Trophoblast cell (in vitro differentiated cells and primary cell): ENCODE results near the gene ARHGEF10L.

ENCODE experiments used
- DNase-seq, 2 donors: peaks; one replicate each; pipeline ENCODE4 v3.0.0-alpha.2; 2016
- H2AFZ ChIP-seq: 2 replicates; pipeline ENCODE4 v1.6.1; 2013; ENCODE audit warnings: low read length, moderate library complexity, mild to moderate bottlenecking; ENCODE audit not compliant: insufficient read depth, poor library complexity
- H2AK5ac ChIP-seq: 2 replicates; pipeline ENCODE4 v1.6.1; 2013; ENCODE audit warnings: mild to moderate bottlenecking, low read length
- H2BK120ac ChIP-seq: 2 replicates; pipeline ENCODE4 v1.6.1; 2013; ENCODE audit warnings: low read length, mild to moderate bottlenecking, moderate library complexity; ENCODE audit not compliant: insufficient read depth, poor library complexity
- H2BK12ac ChIP-seq: 2 replicates; pipeline ENCODE4 v1.6.1; 2013; ENCODE audit warnings: mild to moderate bottlenecking, low read length, moderate library complexity
- H2BK5ac ChIP-seq: 2 replicates; pipeline ENCODE4 v1.6.1; 2013; ENCODE audit warnings: low read length, low read depth, moderate library complexity, mild to moderate bottlenecking; ENCODE audit not compliant: poor library complexity
- H3K14ac ChIP-seq: 2 replicates; pipeline ENCODE4 v1.6.1; 2013; ENCODE audit warnings: mild to moderate bottlenecking, low read length
- H3K18ac ChIP-seq: 2 replicates; pipeline ENCODE4 v1.6.1; 2013; ENCODE audit warnings: mild to moderate bottlenecking, low read length
- H3K23ac ChIP-seq: 2 replicates; pipeline ENCODE4 v1.6.1; 2013; ENCODE audit warnings: low read length
- H3K27ac ChIP-seq: 2 replicates; pipeline ENCODE4 v1.5.1; 2013; ENCODE audit warnings: low read depth, mild to moderate bottlenecking, inconsistent platforms, low read length, moderate library complexity
- H3K27me3 ChIP-seq: 2 replicates; pipeline ENCODE4 v1.6.1; 2013; ENCODE audit warnings: inconsistent platforms, mild to moderate bottlenecking, low read length, moderate library complexity; ENCODE audit not compliant: insufficient read depth
- H3K36me3 ChIP-seq, 2 experiments: 1 replicate in 1 of 2; 2 replicates in 1 of 2; pipeline ENCODE4 v1.6.1; 2013; ENCODE audit warnings: low read length in 2 of 2, mild to moderate bottlenecking in 2 of 2, moderate library complexity in 1 of 2; ENCODE audit not compliant: insufficient read depth in 2 of 2, control insufficient read depth in 1 of 2
- H3K4ac ChIP-seq: 2 replicates; pipeline ENCODE4 v1.6.1; 2013; ENCODE audit warnings: low read depth, mild to moderate bottlenecking, low read length, moderate library complexity
- H3K4me1 ChIP-seq, 2 experiments: 1 replicate in 1 of 2; 2 replicates in 1 of 2; pipeline ENCODE4 v1.6.1; 2013; ENCODE audit warnings: low read length in 2 of 2, mild to moderate bottlenecking in 2 of 2, moderate library complexity in 1 of 2; ENCODE audit not compliant: insufficient read depth in 2 of 2, control insufficient read depth in 1 of 2
- H3K4me2 ChIP-seq: 2 replicates; pipeline ENCODE4 v1.6.1; 2013; ENCODE audit warnings: inconsistent platforms, mild to moderate bottlenecking, low read length, moderate library complexity
- H3K4me3 ChIP-seq: 2 replicates; pipeline ENCODE4 v1.5.1; 2013; ENCODE audit warnings: mild to moderate bottlenecking, low read depth, low read length, inconsistent platforms
- H3K79me1 ChIP-seq: one replicate; pipeline ENCODE4 v1.6.1; 2013; ENCODE audit warnings: low read length
- H3K79me2 ChIP-seq: 2 replicates; pipeline ENCODE4 v1.6.1; 2013; ENCODE audit warnings: low read length, mild to moderate bottlenecking; ENCODE audit not compliant: control insufficient read depth, insufficient read depth, poor library complexity
- H3K9ac ChIP-seq: 2 replicates; pipeline ENCODE4 v1.6.1; 2013; ENCODE audit warnings: mild to moderate bottlenecking, low read length
- H3K9me3 ChIP-seq: 2 replicates; pipeline ENCODE4 v1.6.1; 2013; ENCODE audit warnings: low read depth, mild to moderate bottlenecking, control low read depth, inconsistent platforms, low read length; ENCODE audit not compliant: insufficient read depth
- H4K12ac ChIP-seq: 2 replicates; pipeline ENCODE4 v1.6.1; 2013; ENCODE audit warnings: low read depth, mild to moderate bottlenecking, low read length, moderate library complexity
- H4K8ac ChIP-seq: 2 replicates; pipeline ENCODE4 v1.6.1; 2013; ENCODE audit warnings: low read depth, mild to moderate bottlenecking, low read length, moderate library complexity
- H4K91ac ChIP-seq: one replicate; pipeline ENCODE4 v1.6.1; 2013; ENCODE audit warnings: low read depth, mild to moderate bottlenecking, low read length, moderate library complexity
- WGBS: extraction: QIAGEN DNeasy Blood & Tissue Kit; methylation state at CpG from one replicate; pipeline ENCODE4 v1.1.7; 2013; ENCODE audit warnings: missing lambda C conversion rate; ENCODE audit not compliant: insufficient read length, insufficient coverage; ENCODE audit errors: extremely low coverage; 5-methylcytosine and 5-hydroxymethylcytosine counted together

Gene ARHGEF10L

DNA sequence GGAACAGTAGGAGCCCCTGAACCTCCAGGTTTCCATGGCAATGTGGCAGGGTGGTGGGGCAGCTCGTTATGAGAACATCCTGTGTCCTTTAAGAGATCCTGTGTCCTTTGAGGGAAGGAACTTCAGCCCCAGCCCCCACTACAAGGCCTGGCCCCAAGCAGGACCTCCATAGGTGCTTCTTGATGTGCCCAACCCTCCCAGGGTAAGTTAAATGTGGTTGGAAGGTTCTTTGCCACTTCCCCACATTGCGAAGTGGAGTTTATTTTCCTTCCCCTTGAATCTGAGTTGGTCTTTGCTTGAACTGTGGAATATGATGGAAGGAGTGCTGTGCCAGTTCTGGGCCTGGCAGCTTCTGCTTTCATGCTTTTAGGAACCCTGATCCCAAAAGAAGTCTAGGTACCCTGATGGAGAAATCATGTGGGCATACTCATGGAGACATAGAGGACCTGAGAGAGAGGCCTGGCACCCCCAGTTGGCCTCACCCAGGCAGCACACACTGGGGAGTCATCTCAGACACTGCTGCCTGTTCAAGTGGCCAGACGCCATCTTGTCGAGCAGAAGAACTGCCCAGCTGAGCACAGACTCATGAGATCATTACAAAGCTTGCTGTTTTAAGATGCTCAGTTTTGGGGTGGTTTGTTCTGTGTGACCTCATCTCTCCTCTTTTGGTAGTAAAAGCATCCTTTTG lies 171.5 kb downstream of the ARHGEF10L start:
- H2BK12ac ChIP-seq: no peak overlapping the region
- no peak overlapping the region for H2AFZ ChIP-seq
- no peak for DNase-seq
- H2BK5ac ChIP-seq: no peak overlapping the region
- H3K27ac ChIP-seq: no peak overlapping the region
- no peak overlapping the region for H4K91ac ChIP-seq
- no peaks in the 10 kb centered on the region for H3K79me2 ChIP-seq
- no peak overlapping the region for H3K18ac ChIP-seq
- no peak overlapping the region for H3K9ac ChIP-seq
- H3K4me3 ChIP-seq: no peak overlapping the region
- H3K4me2 ChIP-seq: no peak overlapping the region
- no peaks in the 10 kb centered on the region for H3K27me3 ChIP-seq
- no peaks in the 10 kb centered on the region for H3K36me3 ChIP-seq
- H3K4me1 ChIP-seq: no peaks in the 10 kb centered on the region
- no peak overlapping the region for H3K23ac ChIP-seq
- no peaks in the 10 kb centered on the region for H3K79me1 ChIP-seq
- H3K9me3 ChIP-seq: peaks cover 6% of the 10 kb centered on the region
- H4K8ac ChIP-seq: no peak overlapping the region
- H2BK120ac ChIP-seq: no peak overlapping the region
- H3K4ac ChIP-seq: no peak overlapping the region
- WGBS: no CpG with 5 or more reads among the region's 4 CpGs
- H2AK5ac ChIP-seq: no peak overlapping the region
- no peak overlapping the region for H3K14ac ChIP-seq
- no peak overlapping the region for H4K12ac ChIP-seq

DNA sequence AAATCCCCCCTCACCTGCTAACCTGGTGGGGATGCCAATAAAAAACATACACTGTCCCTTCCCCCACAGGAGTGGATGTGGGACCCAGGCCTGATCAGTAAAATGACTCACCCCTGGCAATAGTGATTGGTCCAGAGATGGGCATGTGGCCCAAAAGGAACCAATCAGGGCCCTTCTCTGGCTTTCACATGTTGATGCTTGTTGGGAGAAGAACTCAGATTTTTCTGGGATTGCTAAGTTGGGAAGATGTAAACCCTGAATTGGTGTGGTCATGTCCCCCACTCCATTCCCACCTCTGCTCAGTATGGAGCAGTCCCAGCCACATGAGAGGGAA lies 172.0 kb downstream of the ARHGEF10L start:
- Histone ChIP-seq H3K9me3 (peaks cover 6% of the 10 kb centered on the region), H2BK12ac (no peak overlapping the region), H3K27ac (no peak overlapping the region), H3K9ac (no peak overlapping the region), H3K4me1 (no peaks in the 10 kb centered on the region), H4K12ac (no peak overlapping the region), H3K27me3 (no peaks in the 10 kb centered on the region), H4K91ac (no peak overlapping the region), H4K8ac (no peak overlapping the region), H3K4me2 (no peak overlapping the region), H2AK5ac (no peak overlapping the region), H3K18ac (no peak overlapping the region), H3K23ac (no peak overlapping the region), H3K36me3 (no peaks in the 10 kb centered on the region), H3K79me1 (no peaks in the 10 kb centered on the region), H2AFZ (no peak overlapping the region), H3K79me2 (no peaks in the 10 kb centered on the region), H3K14ac (no peak overlapping the region), H3K4me3 (no peak overlapping the region), H2BK120ac (no peak overlapping the region), H2BK5ac (no peak overlapping the region), H3K4ac (no peak overlapping the region)
- no peak for DNase-seq

DNA sequence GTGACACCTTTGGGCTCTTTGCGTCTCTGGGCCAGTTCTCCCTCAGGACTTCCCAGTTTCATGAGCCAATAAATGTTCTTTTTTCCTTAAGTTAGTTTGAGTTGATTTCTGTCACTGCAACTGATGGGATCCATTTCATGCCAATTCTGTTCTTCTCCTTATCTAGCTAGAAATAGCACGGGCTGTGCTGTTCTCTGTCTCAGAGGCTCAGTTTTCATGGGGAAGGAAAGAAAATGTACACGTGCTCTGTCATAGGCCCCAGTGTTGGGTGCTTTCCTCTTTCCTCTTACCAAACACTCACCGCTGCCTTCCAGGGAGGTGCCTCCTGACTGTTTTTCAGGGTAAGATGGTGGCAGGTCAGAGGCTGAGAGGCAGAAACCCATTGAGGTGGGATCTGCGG lies 172.4 kb downstream of the ARHGEF10L start:
- no peak overlapping the region for H2AFZ ChIP-seq
- H3K9ac ChIP-seq: no peak overlapping the region
- peaks cover 6% of the 10 kb centered on the region for H3K9me3 ChIP-seq
- H3K4ac ChIP-seq: no peak overlapping the region
- no peak overlapping the region for H4K91ac ChIP-seq
- no peak for DNase-seq
- H3K79me1 ChIP-seq: no peaks in the 10 kb centered on the region
- no peak overlapping the region for H4K12ac ChIP-seq
- no peak overlapping the region for H3K18ac ChIP-seq
- no peak overlapping the region for H3K27ac ChIP-seq
- no peak overlapping the region for H3K4me3 ChIP-seq
- H3K4me2 ChIP-seq: no peak overlapping the region
- no peak overlapping the region for H2AK5ac ChIP-seq
- no peaks in the 10 kb centered on the region for H3K79me2 ChIP-seq
- H3K23ac ChIP-seq: no peak overlapping the region
- no peak overlapping the region for H2BK12ac ChIP-seq
- no peak overlapping the region for H2BK5ac ChIP-seq
- H3K27me3 ChIP-seq: no peaks in the 10 kb centered on the region
- no peak overlapping the region for H2BK120ac ChIP-seq
- H3K4me1 ChIP-seq: no peaks in the 10 kb centered on the region
- no peak overlapping the region for H3K14ac ChIP-seq
- H4K8ac ChIP-seq: no peak overlapping the region
- no CpG with 5 or more reads among the region's 5 CpGs for WGBS
- H3K36me3 ChIP-seq: no peaks in the 10 kb centered on the region

DNA sequence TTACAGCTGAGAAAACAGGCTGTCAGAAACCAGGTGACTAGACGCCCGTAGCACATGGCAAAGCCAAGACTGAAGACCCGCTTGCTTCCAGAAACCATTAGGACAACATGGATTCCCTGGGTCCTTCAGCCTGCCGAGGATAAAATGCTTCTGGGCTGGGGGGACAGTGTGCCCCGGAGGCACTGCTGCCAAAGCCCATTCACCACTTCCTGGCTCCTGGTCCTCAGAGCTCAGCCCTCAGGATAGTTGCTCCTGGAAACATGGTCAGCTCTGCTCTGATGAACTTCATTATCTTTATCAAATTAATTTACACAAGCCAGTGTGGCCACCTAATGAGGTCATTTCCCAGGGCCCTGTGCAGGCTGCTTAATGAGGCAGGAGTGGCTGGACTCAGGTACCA lies 174.5 kb downstream of the ARHGEF10L start:
- H2BK12ac ChIP-seq: no peak overlapping the region
- DNase-seq: no peak
- H3K79me1 ChIP-seq: no peaks in the 10 kb centered on the region
- no peaks in the 10 kb centered on the region for H3K27me3 ChIP-seq
- H2BK120ac ChIP-seq: no peak overlapping the region
- no peak overlapping the region for H4K91ac ChIP-seq
- H3K18ac ChIP-seq: no peak overlapping the region
- H4K12ac ChIP-seq: no peak overlapping the region
- no peak overlapping the region for H2BK5ac ChIP-seq
- no peak overlapping the region for H3K4ac ChIP-seq
- H3K9ac ChIP-seq: no peak overlapping the region
- no peak overlapping the region for H4K8ac ChIP-seq
- H3K4me3 ChIP-seq: no peak overlapping the region
- no peaks in the 10 kb centered on the region for H3K36me3 ChIP-seq
- H3K79me2 ChIP-seq: no peaks in the 10 kb centered on the region
- WGBS: no CpG with 5 or more reads among the region's 5 CpGs
- peaks cover 6% of the 10 kb centered on the region for H3K9me3 ChIP-seq
- H2AK5ac ChIP-seq: no peak overlapping the region
- no peaks in the 10 kb centered on the region for H3K4me1 ChIP-seq
- H2AFZ ChIP-seq: no peak overlapping the region
- H3K4me2 ChIP-seq: no peak overlapping the region
- no peak overlapping the region for H3K14ac ChIP-seq
- H3K27ac ChIP-seq: no peak overlapping the region
- H3K23ac ChIP-seq: no peak overlapping the region
